AG04449 (cell line): ENCODE results near the gene SLC7A4.

Experiments
- CTCF ChIA-PET: fragments of 350-600 bp; formaldehyde crosslinking; extraction: SDS; loops from one replicate; lab custom pipeline; 2021; ENCODE audit warnings: antibody characterized with exemption; lab: Yijun Ruan, JAX
- POLR2A ChIA-PET: fragments of 400-600, 350-600 bp; formaldehyde crosslinking; extraction: SDS; loops from one replicate; lab custom pipeline; 2020; ENCODE audit warnings: antibody characterized with exemption, inconsistent platforms; lab: Yijun Ruan, JAX
- DNase-seq: peaks from one replicate; pipeline ENCODE4 v3.0.0-alpha.2; 2010; ENCODE audit warnings: low read depth, low spot score
- H3K4me3 ChIP-seq: 2 replicates; pipeline ENCODE4 v1.5.1; 2011; ENCODE audit warnings: low read depth, mild to moderate bottlenecking, control low read depth, low read length
- TF ChIP-seq, protein P1 (sequence below): IDR thresholded peaks from one replicate; pipeline ENCODE4 v1.5.1; 2011; ENCODE audit warnings: mild to moderate bottlenecking, moderate library complexity, low read length, control low read depth, inconsistent platforms; ENCODE audit not compliant: insufficient read depth; ENCODE audit errors: missing control alignments

The SLC7A4 gene

DNA sequence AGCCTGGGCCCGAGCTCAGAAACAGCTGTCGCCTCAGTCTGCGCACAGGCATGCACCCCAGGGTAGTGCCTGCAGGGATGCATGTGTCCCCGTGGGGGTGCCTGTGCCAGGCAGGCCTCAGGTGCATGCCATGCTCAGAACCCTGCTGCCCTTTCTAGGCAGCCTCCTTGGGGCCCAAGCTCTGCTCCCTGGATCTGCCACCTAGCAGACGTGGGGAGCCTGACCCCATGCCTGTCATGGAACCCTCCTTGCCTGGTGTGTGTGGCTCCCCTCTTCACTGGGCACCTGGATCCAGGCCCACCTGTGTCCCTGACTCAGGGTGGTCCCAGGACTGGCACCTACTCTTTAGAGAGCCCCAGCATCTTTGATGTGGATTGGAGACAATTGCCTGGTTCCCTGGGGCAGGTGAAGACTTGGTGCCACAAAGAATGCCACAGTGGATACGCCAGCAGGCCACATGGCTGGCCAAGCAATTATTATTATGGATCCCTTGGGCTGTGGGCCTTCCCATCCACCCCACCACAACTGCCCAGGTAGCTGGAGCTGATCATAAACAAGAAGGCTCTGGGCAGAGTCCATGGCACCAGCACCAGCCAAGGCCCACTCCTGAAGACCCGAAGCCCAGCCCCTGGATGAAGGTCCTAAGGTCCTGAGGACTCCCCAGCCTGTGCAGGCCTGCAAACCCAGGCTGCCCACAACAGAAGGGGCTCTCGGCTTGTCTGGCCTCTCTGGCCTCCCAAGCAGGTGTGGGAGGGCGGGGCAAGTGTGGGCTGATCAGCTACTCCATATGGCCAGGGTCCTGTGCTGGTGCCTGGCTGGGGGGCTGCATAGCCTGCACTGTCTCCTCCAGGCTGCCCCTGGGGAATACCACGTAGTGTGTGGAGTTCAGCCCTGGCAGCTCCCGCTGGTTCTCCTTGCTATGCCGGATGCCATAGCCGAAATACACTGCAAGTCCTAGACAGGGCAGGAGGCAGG, 3.8 kb downstream of the SLC7A4 start:
- POLR2A ChIA-PET, result interaction anchor here (0.6 to 1.4 kb wide), 2 partner anchors 8 to 9 kb away, joined by 3 to 4 read pairs; no protein-coding TSS in a partner anchor
- CTCF ChIA-PET, result interaction anchor here (2.3 kb wide), 1 partner anchor 12 kb away, joined by 9 read pairs; the partner anchor contains the start of gene P2RX6
- no peak for DNase-seq

DNA sequence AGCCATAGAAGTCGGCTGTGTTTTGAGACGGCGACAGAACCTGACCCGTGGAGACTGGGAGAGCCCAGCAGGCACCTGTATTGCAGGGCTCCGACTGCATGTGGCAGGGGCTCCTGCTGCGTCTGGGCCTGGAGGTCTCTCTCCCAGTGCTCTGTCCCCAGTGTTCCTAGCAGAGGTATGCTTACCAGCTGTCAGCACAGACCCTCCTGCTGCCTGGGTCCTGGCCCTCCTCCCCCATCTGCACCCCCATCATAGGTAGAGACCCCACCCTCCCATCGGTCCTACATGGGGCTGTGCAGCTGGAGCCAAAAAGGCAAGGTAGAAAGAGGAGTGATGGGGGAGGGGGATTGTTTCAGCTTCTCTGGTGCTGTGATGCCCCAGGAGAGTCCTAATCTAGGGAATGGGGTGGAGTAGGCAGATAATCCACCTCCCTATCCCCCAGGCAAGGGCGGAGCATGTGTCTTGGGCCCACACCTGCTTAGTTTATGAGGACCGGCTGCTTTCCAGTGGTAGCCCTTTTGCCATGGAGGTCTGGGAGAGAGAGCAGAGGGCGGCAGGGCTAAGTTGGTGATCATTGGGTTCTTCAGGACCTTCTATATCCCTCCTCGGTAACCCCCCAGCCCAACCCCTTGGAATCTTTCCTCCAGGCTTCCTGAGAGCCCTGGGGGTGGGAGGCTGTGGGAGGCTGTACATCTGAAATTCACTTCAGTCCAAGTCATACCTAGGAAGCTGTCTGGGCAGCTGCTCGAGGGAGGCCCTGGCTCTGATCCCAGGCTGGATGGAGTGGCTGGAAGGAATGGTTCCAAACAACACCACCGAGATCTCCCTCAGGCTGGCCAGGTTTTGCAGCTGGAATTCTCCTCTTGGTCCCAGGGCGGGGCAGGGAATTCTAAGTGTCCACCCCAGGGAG, 5.3 kb downstream of the SLC7A4 start:
- ChIA-PET POLR2A (interaction anchor here (1.4 kb wide), 1 partner anchor 11 kb away, joined by 4 read pairs; no protein-coding TSS in a partner anchor), CTCF (interaction anchor here (0.9 to 2.3 kb wide), 3 partner anchors 10 to 243 kb away, joined by 3 to 9 read pairs (median 3); partner anchors contain the start of gene P2RX6)
- DNase-seq, result no peak
- TF ChIP-seq, protein P1, sequence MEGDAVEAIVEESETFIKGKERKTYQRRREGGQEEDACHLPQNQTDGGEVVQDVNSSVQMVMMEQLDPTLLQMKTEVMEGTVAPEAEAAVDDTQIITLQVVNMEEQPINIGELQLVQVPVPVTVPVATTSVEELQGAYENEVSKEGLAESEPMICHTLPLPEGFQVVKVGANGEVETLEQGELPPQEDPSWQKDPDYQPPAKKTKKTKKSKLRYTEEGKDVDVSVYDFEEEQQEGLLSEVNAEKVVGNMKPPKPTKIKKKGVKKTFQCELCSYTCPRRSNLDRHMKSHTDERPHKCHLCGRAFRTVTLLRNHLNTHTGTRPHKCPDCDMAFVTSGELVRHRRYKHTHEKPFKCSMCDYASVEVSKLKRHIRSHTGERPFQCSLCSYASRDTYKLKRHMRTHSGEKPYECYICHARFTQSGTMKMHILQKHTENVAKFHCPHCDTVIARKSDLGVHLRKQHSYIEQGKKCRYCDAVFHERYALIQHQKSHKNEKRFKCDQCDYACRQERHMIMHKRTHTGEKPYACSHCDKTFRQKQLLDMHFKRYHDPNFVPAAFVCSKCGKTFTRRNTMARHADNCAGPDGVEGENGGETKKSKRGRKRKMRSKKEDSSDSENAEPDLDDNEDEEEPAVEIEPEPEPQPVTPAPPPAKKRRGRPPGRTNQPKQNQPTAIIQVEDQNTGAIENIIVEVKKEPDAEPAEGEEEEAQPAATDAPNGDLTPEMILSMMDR, result no peak
- H3K4me3 ChIP-seq, result no peak overlapping the region

More for the DNA sequence above, 3.8 kb downstream of the SLC7A4 start:
- H3K4me3 ChIP-seq, result no peak overlapping the region
- TF ChIP-seq, protein P1, result no peak

DNA sequence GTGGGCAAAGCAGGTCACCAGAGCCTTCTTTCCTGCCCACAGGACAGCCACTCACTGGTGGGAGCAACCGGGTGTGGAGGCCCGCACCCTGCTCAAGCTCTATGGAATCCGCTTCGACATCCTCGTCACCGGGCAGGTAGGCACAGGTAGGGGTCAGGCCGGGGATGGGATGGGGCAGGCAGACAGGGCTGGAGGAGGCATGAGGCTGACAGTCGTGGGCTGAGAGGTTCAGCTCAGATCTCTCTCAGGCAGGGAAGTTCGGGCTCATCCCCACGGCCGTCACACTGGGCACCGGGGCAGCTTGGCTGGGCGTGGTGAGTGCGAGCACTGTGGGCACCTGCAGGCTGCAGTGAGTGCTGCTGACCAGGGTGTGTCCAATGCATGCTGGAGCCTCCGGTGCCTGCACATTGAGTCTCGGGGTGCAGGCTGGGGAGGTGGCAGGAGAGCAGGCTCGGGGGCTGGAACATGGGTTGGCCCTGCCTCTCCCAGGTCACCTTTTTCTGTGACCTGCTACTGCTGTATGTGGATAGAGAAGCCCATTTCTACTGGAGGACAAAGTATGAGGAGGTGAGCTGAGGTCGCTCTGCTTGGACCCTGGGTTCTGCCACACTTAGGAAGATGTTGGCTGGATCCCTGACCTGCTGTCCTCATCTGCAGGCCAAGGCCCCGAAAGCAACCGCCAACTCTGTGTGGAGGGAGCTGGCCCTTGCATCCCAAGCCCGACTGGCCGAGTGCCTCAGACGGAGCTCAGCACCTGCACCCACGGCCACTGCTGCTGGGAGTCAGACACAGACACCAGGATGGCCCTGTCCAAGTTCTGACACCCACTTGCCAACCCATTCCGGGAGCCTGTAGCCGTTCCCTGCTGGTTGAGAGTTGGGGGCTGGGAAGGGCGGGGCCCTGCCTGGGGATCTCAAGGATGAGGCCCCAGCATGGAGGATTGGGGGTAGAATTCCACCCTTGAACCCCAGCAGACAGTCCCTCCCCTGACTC, 6.3 kb downstream of the SLC7A4 start:
- ChIA-PET CTCF (interaction anchor here (2.3 kb wide), 1 partner anchor 10 kb away, joined by 9 read pairs; the partner anchor contains the start of gene P2RX6), POLR2A (no interaction called here)
- no peak for DNase-seq
- TF ChIP-seq, protein P1, result no peak
- H3K4me3 ChIP-seq, result no peak overlapping the region

DNA sequence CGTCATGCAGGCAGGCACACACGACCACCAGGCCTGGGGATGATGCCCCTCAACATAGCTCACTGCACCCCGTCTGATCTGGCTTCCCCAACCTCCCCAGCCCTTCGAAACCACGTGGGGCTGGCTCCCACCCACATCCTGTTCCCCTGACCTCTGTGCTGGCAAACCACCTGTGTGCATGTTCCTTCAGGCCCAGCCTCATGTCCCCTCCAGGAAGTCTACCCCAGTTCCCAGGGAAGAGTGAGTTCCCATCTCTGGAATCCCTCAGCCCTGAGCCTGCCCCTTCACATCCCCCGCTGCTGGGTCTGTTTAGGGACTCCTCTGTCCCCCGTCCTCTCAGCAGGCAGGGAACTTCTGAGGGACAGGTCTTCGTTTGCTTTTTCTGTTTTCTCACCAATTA, 7.1 kb downstream of the SLC7A4 start:
- TF ChIP-seq, protein P1, result no peak
- ChIA-PET POLR2A (no interaction called here), CTCF (no interaction called here)
- H3K4me3 ChIP-seq, result no peak overlapping the region
- DNase-seq, result no peak

DNA sequence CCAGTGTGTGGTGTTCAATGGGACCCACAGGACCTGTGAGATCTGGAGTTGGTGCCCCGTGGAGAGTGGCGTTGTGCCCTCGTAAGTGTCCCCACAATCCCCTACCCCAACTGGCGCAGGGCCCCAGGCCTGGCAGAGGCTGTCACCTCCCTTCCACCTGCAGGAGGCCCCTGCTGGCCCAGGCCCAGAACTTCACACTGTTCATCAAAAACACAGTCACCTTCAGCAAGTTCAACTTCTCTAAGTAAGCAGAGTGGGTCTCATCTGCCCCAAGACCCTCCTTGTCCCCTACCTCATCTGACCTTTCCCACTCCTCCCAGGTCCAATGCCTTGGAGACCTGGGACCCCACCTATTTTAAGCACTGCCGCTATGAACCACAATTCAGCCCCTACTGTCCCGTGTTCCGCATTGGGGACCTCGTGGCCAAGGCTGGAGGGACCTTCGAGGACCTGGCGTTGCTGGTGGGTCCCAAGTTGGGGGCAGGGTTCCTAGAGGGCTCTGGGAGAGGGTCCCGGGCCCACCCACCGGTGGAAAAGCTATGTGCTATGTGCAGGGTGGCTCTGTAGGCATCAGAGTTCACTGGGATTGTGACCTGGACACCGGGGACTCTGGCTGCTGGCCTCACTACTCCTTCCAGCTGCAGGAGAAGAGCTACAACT, 9.3 kb downstream of the SLC7A4 start:
- TF ChIP-seq, protein P1, result no peak
- ChIA-PET CTCF (no interaction called here), POLR2A (no interaction called here)
- no peak overlapping the region for H3K4me3 ChIP-seq
- DNase-seq, result no peak
